ENCODE data around the gene SLC9C2.

The SLC9C2 gene

GRCh38 chr1:173545688-173546087 lies 57.2 kb downstream of the SLC9C2 start:
- no peaks in the 10 kb centered on the region; the same call in 1 of the 2 replicates for H3K27me3 ChIP-seq (replicated peaks; ENCODE audit: control insufficient read depth, insufficient read depth, low read length)
- no peak for TF ChIP-seq CTCF (IDR thresholded peaks at IDR 0.05; ENCODE audit: insufficient read depth, low read length, poor library complexity, severe bottlenecking)
- DNase-seq (ENCODE audit: extremely low read depth, insufficient read length) = no peak
- no peaks in the 10 kb centered on the region for H3K36me3 ChIP-seq (ENCODE audit: control insufficient read depth, insufficient read depth, low read length)
- H3K4me3 ChIP-seq (replicated peaks; ENCODE audit: low read depth, low read length) = no peak overlapping the region

GRCh38 chr1:173536223-173536622 lies 66.6 kb downstream of the SLC9C2 start:
- no peak for DNase-seq (ENCODE audit: extremely low read depth, insufficient read length)
- TF ChIP-seq CTCF (IDR thresholded peaks at IDR 0.05; ENCODE audit: insufficient read depth, low read length, poor library complexity, severe bottlenecking) = no peak
- Histone ChIP-seq H3K36me3 (ENCODE audit: control insufficient read depth, insufficient read depth, low read length) (no peaks in the 10 kb centered on the region), H3K27me3 (replicated peaks; ENCODE audit: control insufficient read depth, insufficient read depth, low read length) (no peaks in the 10 kb centered on the region; the same call in 1 of the 2 replicates), H3K4me3 (replicated peaks; ENCODE audit: low read depth, low read length) (no peak overlapping the region)

- no peak overlapping the region for H3K4me3 ChIP-seq (replicated peaks; ENCODE audit: low read depth, low read length)
- no peaks in the 10 kb centered on the region for H3K36me3 ChIP-seq (ENCODE audit: control insufficient read depth, insufficient read depth, low read length)
- no peaks in the 10 kb centered on the region for H3K27me3 ChIP-seq (replicated peaks; ENCODE audit: control insufficient read depth, insufficient read depth, low read length)
- TF ChIP-seq CTCF (IDR thresholded peaks at IDR 0.05; ENCODE audit: insufficient read depth, low read length, poor library complexity, severe bottlenecking) = no peak
- DNase-seq (ENCODE audit: extremely low read depth, insufficient read length) = no peak
Observed at GRCh38 chr1:173532237-173532636, 70.6 kb downstream of the SLC9C2 start.

DNA sequence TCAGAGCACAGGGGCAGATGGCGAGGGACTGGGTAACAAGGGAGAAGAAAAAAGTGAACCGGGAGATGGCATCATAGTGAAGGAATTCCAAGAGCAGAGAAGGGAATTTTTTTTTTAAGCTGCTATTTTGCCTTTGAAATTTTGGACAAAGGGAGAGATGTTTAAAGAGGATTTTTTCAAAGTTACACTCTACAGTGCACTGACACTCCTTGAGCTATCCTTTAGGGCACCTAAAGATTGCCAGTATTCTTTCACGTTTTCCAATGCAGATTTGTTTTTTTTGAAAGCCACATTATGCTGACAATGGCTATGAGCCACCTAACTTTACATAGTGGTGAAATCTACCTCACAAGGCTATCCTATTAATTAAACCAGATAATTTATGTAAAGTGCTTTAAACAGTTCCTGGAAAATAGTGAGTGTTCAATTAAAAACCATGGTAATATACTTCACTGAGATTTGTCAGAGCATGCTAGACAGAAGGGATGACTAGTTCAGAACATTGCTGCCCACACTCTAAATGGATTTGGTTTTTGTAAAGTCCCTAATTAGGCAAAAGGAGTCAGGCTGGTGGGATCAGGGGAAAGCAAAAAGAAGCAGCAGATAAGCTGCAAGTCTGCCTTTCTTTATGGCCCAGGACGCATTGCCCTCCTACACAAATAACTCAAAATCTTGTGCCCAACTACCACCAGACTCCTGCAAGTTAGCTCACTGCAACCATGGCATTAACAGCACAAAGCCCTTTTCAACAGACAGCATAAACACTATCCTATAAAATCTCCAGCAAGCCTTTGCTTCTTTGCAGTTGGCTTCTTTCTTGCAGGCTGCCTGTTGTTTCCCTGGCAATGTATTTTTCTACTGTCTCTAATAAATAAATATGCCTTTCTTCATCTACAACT lies 71.8 kb downstream of the SLC9C2 start:
- Histone ChIP-seq H3K4me3 (replicated peaks; ENCODE audit: low read depth, low read length) (no peak overlapping the region), H3K27me3 (replicated peaks; ENCODE audit: control insufficient read depth, insufficient read depth, low read length) (no peaks in the 10 kb centered on the region), H3K36me3 (ENCODE audit: control insufficient read depth, insufficient read depth, low read length) (no peaks in the 10 kb centered on the region)
- TF ChIP-seq CTCF (IDR thresholded peaks at IDR 0.05; ENCODE audit: insufficient read depth, low read length, poor library complexity, severe bottlenecking) = no peak
- DNase-seq (ENCODE audit: extremely low read depth, insufficient read length) = no peak

DNA sequence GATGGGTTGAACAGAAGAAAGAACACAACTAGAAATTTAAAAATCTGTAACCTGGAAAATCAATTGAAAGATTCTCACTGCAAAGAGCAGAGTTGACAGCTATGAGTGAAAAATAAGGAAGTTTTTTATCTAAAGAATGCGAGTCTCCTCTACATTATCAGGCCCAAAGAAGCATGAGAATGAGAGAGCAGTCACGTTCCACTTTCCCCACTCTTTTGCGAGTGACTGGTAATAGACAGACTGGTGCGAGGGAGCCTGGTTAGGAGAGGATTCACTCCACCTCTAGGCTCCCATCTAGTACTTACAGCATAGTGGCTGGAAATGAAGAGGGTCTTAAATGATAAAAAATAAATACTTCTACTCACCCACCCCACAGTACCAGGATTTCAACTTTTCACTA lies 73.8 kb downstream of the SLC9C2 start:
- no peak for TF ChIP-seq CTCF (IDR thresholded peaks at IDR 0.05; ENCODE audit: insufficient read depth, low read length, poor library complexity, severe bottlenecking)
- H3K27me3 ChIP-seq (replicated peaks; ENCODE audit: control insufficient read depth, insufficient read depth, low read length) = no peaks in the 10 kb centered on the region
- DNase-seq (ENCODE audit: extremely low read depth, insufficient read length) = no peak
- H3K36me3 ChIP-seq (ENCODE audit: control insufficient read depth, insufficient read depth, low read length) = no peaks in the 10 kb centered on the region
- H3K4me3 ChIP-seq (replicated peaks; ENCODE audit: low read depth, low read length) = no peak overlapping the region
